GM21786 (cell line): ENCODE data around the gene C16orf96.
"Not testable (repeated sequence)": the region's sequence is repeated elsewhere in the genome, so short reads cannot be mapped to it uniquely, and the experiment has no call there.

Experiments
- ATAC-seq: cut with Tn5 transposase; IDR thresholded peaks from one replicate; pipeline ENCODE4 v1.9.1; 2021; ENCODE audit not compliant: unreplicated experiment

C16orf96 gene

GRCh38 chr16:4561596-4561995, 5.5 kb downstream of the C16orf96 start:
- ATAC-seq: no peak

DNA sequence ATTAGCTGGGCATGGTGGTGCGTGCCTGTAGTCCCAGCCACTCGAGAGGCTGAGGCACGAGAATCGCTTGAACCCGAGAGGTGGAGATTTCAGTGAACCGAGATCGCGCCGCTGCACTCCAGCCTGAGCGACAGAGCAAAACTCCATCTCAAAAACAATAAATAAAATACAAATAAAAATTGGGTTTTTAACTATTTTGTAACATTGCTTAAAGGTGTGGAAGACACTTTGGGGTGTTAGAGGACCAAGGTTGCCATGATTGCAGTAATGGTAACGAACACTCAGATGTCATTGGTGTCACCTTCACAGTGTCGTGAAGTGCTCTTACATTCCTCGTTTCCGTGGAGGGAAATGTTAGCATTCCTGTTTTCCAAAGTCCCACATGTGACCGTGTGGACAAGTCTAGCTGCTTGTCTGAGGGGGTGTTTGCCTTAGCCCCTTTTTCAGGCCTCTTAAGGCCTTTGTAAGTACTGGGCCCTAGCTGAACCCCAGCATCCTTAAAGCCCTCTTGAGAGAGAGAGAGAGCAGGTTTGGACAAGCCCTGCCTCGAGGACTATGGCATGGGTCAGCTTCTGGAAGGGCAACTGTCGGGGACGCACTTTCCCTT, 8.6 kb downstream of the C16orf96 start:
- no peak for ATAC-seq

- ATAC-seq: no peak
Measured at GRCh38 chr16:4566144-4566543, 10.0 kb downstream of the C16orf96 start.

- ATAC-seq: no peak
Measured at GRCh38 chr16:4570086-4570485, 13.9 kb downstream of the C16orf96 start.

GRCh38 chr16:4570688-4571321, 14.7 kb downstream of the C16orf96 start:
- no peak for ATAC-seq

GRCh38 chr16:4572715-4573114, 16.6 kb downstream of the C16orf96 start:
- no peak for ATAC-seq

- ATAC-seq: not testable (repeated sequence)
Measured at GRCh38 chr16:4573926-4574325, 17.8 kb downstream of the C16orf96 start.

- ATAC-seq: no peak
Measured at GRCh38 chr16:4574919-4575705, 19.0 kb downstream of the C16orf96 start.

GRCh38 chr16:4576008-4576407, 19.9 kb downstream of the C16orf96 start:
- ATAC-seq: no peak

GRCh38 chr16:4578961-4579530, 22.9 kb downstream of the C16orf96 start:
- no peak for ATAC-seq

DNA sequence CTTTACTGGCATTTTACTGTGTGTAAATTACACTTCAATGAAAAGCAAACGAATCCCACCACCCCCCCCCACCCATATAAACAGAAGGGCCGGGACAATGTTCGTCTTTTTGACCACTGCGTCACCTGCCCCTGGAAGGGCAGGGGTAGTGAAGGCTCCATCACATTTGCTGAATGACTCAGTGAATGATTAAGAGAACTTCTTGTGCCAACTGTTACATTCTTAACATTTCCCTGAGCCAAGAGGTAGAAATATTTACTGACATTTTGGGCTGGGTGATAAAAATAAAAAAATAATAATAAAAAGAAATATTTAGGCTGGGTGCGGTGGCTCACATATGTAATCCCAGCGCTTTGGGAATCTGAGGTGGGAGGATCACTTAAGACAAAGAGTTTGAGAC, 24.1 kb downstream of the C16orf96 start:
- ATAC-seq: no peak

DNA sequence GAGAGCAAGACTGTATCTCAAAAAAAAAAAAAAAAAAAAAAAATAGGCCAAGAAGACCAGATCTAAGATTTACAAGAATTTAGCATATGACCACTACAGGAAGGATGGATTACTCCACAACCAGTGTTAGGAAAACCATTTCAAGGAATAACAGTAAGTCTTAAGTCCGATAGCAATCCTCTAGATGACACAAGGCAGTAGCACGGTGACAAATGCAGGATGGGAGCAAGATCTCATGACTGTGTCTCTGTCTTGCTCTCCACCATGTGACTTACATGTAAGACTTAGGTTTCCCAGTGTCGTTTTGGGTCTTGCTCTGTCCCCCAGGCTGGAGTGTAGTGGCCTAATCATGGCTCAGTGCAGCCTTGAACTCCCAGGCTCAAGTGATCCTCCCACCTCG, 27.8 kb downstream of the C16orf96 start:
- ATAC-seq: no peak

GRCh38 chr16:4586291-4586690, 30.2 kb downstream of the C16orf96 start:
- ATAC-seq: no peak

DNA sequence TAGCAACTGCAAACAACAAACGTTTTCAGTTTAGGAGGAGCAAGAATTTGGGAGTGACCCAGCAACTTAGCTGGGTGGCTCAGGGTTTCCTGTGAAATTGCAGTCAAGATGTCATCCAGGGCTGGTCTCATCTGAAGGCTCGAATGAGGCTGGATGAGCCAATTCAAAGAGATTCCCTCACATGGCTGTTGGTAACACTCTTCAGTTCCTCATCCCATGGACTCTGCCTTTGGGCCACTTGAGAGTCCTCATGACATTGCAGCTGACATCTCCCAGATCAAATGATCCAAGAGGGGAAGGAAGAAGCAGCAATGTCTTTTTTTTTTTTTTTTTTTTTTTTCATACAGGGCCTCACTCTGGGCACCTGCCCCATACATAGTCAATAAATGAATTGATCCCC, 32.2 kb downstream of the C16orf96 start:
- ATAC-seq: no peak

GRCh38 chr16:4588961-4589360, 32.8 kb downstream of the C16orf96 start:
- ATAC-seq: no peak

DNA sequence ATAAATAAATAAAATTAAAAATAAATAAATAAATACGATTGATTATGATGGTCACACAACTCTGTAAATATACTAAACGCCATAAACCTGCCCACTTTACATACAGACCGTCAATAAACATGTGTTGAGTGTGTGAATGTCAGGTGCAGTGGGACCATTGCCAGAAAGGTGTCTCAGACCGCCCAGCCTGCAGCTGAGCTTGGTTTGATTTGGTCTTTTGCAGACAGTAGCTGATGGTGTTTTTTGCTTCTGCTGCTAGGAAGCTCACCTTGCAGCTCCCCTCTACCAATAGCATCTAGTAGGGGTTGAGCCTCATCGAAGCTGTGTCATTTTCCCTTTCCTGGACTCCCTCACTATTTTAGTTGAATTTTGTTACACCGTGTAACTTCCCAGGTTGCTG, 35.1 kb downstream of the C16orf96 start:
- ATAC-seq: no peak

GRCh38 chr16:4591706-4592470, 35.7 kb downstream of the C16orf96 start:
- ATAC-seq: no peak

DNA sequence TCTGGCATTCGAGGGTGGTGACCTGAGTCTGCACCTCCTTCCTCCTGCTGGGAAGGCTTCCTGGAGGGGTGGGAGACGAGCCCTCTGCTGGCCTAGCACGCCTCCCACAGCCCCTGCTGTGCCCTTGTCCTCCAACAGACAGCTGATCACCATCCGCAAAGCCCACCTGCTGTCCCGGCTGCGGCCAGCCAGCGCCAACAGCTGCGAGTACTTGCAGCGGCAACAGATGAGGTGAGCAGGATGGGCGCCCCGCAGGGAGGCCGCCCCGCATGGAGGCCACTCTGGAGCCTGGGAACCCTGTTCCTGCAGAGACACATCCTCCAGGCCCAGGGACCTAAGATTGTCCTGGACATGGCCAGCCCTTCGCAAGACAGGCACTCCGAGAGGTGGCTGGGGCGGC, 36.9 kb downstream of the C16orf96 start:
- ATAC-seq: no peak

DNA sequence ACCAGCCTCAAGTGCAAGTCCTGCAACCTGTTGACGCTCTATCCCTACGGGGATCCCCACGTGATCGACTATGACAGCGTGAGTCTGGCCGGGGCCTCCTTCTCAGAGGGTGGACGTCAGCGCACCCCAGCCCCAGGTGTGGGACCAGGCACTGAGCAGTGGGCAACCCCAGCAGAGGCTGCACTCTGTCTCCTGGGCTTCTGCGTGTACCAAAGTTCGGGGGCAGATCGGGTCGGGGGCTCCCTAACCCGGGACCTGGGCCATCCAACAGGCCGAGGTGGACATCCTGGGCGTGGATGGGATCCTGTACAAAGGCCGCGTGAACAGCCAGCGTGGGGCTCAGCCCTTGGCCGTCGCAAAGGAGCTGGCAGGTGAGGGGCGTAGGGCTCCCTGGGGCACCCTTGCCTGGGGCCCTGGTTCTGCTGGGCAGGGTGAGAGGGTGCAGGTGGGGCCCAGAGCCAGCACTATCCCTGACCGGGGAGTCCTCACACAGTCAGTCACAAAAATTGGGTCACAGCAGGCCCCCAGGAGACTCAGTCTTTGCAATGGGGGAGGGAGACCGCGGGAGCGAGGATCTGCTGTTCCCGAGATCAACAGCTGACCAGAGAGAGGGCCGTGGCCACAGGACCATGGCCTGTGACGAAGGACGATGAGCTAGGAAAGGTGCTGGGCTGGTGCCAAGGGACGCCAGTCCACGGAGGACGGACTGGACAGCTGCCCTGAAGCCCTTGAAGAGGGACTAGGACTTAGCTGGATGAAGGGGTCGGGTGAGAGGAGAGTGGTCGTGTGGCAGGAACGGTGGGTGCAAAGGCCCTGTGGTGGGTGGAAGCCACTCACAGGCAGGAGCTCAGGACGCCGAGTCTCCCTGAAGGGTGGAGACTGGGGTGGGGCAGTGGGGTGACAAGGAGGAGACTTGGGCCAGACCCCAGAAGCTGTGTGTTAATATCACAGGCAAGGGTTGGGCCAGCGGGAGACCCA, 38.6 kb downstream of the C16orf96 start:
- ATAC-seq: no peak

DNA sequence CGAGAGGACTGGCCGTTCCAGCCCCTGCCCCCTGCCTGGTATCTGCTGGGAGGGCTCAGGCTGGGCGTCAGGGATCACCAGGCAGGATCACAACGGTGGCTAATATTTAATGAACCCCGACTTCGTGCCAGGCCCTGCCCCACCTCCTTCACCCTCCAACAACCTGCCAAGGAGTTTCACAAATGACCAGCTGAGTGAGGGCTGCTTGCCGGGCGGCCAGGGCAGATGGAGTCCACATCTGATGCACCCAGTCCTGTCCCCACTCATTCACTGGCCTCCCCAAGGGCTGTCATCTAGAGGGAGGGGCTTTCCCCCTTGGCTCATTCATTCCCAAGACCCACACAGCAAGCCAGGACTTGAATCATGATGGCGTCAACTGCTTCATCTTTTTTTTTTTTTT, 41.0 kb downstream of the C16orf96 start:
- no peak for ATAC-seq
